NCI-H69 (cell line): ENCODE measurements around the gene ORMDL1.
"Not testable (repeated sequence)": the region's sequence is repeated elsewhere in the genome, so short reads cannot be mapped to it uniquely, and the experiment has no call there.

ENCODE experiments used
- DNase-seq: peaks from one replicate; lab custom pipeline; 2025; lab: John Stamatoyannopoulos, UW

ORMDL1 gene

GRCh38 chr2:189770590-189771322 is 13.4 kb downstream of the ORMDL1 start:
- DNase-seq = no peak

GRCh38 chr2:189763908-189764661 is 20.1 kb downstream of the ORMDL1 start:
- DNase-seq = peak; percentile 6

- DNase-seq = peak; percentile 93
Observed at GRCh38 chr2:189762551-189763298, 21.4 kb downstream of the ORMDL1 start, which contains the start of gene OSGEPL1. TSS of gene OSGEPL1 (minus strand) at chr2:189762792. CDS start at chr2:189761640, 1,152 bp downstream.

- DNase-seq = no peak
Observed at GRCh38 chr2:189762229-189762550, 21.9 kb downstream of the ORMDL1 start.

- DNase-seq = not testable (repeated sequence)
Observed at GRCh38 chr2:189760154-189760553, 24.0 kb downstream of the ORMDL1 start.

- no peak for DNase-seq
Observed at GRCh38 chr2:189756311-189756952, 27.7 kb downstream of the ORMDL1 start.

- peak; percentile 53 for DNase-seq
Observed at GRCh38 chr2:189751080-189751658, 33.0 kb downstream of the ORMDL1 start.

- DNase-seq = no peak
Observed at GRCh38 chr2:189729430-189729829, 54.7 kb downstream of the ORMDL1 start.

GRCh38 chr2:189726849-189727248 is 57.3 kb downstream of the ORMDL1 start:
- no peak for DNase-seq

GRCh38 chr2:189726271-189726670 is 57.9 kb downstream of the ORMDL1 start:
- no peak for DNase-seq

- no peak for DNase-seq
Observed at GRCh38 chr2:189723192-189723591, 60.9 kb downstream of the ORMDL1 start.
